GM21390 (cell line): Measurements from ENCODE around the gene PHKG1.
"Not testable (repeated sequence)": the region's sequence is repeated elsewhere in the genome, so short reads cannot be mapped to it uniquely, and the experiment has no call there.

Experiments used
- ATAC-seq: cut with Tn5 transposase; IDR thresholded peaks from one replicate; pipeline ENCODE4 v1.9.1; 2021; ENCODE audit not compliant: unreplicated experiment

The PHKG1 gene

GRCh38 chr7:56092789-56093531 is at the start of gene PHKG1:
Gene PHKG1, minus strand, starts transcription at chr7:56092952. Its CDS starts 4,011 bp downstream, at chr7:56088941.
- ATAC-seq = no peak

- not testable (repeated sequence) for ATAC-seq
These were observed 38.3 kb upstream of the PHKG1 start for GRCh38 chr7:56131062-56131461.

- no peak for ATAC-seq
These were observed 34.7 kb upstream of the PHKG1 start for GRCh38 chr7:56127241-56127975.

- ATAC-seq = no peak
These were observed 33.1 kb upstream of the PHKG1 start for GRCh38 chr7:56125831-56126230.

GRCh38 chr7:56124981-56125380 is 32.2 kb upstream of the PHKG1 start:
- ATAC-seq = no peak

GRCh38 chr7:56121440-56121839 is 28.7 kb upstream of the PHKG1 start:
- no peak for ATAC-seq

- no peak for ATAC-seq
These were observed 23.2 kb upstream of the PHKG1 start, which contains the start of gene NUPR2 for GRCh38 chr7:56115852-56116538. Gene NUPR2, minus strand, starts transcription at chr7:56116417. Its CDS starts 103 bp downstream, at chr7:56116314.

GRCh38 chr7:56112244-56112643 is 19.5 kb upstream of the PHKG1 start:
- ATAC-seq = not testable (repeated sequence)

GRCh38 chr7:56110611-56111010 is 17.9 kb upstream of the PHKG1 start:
- no peak for ATAC-seq

- no peak for ATAC-seq
These were observed 15.2 kb upstream of the PHKG1 start for GRCh38 chr7:56107954-56108258.

GRCh38 chr7:56106108-56107073 is 13.6 kb upstream of the PHKG1 start, which contains the start of gene CHCHD2:
Gene CHCHD2, minus strand, starts transcription at chr7:56106476. Its CDS starts 63 bp downstream, at chr7:56106413.
- ATAC-seq = peak; percentile 100

- ATAC-seq = no peak
These were observed 12.8 kb upstream of the PHKG1 start for GRCh38 chr7:56105508-56105907.

- ATAC-seq = not testable (repeated sequence)
These were observed 11.4 kb upstream of the PHKG1 start for GRCh38 chr7:56104138-56104537.

- ATAC-seq = no peak
These were observed 6.9 kb upstream of the PHKG1 start for GRCh38 chr7:56099653-56100052.

- not testable (repeated sequence) for ATAC-seq
These were observed 5.6 kb upstream of the PHKG1 start for GRCh38 chr7:56098187-56099008.

GRCh38 chr7:56097700-56098099 is 4.9 kb upstream of the PHKG1 start:
- no peak for ATAC-seq

GRCh38 chr7:56092388-56092787 is 364 bp downstream of the PHKG1 start:
- not testable (repeated sequence) for ATAC-seq

GRCh38 chr7:56091591-56091990 is 1.2 kb downstream of the PHKG1 start:
- no peak for ATAC-seq

GRCh38 chr7:56087445-56087844 is 5.3 kb downstream of the PHKG1 start:
- ATAC-seq = no peak

GRCh38 chr7:56086761-56087160 is 6.0 kb downstream of the PHKG1 start:
- ATAC-seq = no peak
